Esophagus squamous epithelium (tissue), 4 donors: Measurements from ENCODE around the gene ASB2.

Experiments used
- POLR2A ChIP-seq, 4 donors: fragments of 450-650 bp; IDR thresholded peaks; one replicate each; pipeline ENCODE4 v1.6.1; 2017; ENCODE audit warnings: antibody characterized with exemption in 4 of 4, mild to moderate bottlenecking in 4 of 4, moderate library complexity in 3 of 4
- TF ChIP-seq, protein P1 (sequence below), 6 experiments: fragments of 450-650 bp in 4 of 6; fragments of 200-600 bp in 2 of 6; sonication (generic) in 2 of 6; IDR thresholded peaks; one replicate each; pipeline ENCODE4 v1.5.1; 2016 to 2019; ENCODE audit warnings: antibody characterized with exemption in 6 of 6, mild to moderate bottlenecking in 4 of 6, moderate library complexity in 4 of 6

DNA sequence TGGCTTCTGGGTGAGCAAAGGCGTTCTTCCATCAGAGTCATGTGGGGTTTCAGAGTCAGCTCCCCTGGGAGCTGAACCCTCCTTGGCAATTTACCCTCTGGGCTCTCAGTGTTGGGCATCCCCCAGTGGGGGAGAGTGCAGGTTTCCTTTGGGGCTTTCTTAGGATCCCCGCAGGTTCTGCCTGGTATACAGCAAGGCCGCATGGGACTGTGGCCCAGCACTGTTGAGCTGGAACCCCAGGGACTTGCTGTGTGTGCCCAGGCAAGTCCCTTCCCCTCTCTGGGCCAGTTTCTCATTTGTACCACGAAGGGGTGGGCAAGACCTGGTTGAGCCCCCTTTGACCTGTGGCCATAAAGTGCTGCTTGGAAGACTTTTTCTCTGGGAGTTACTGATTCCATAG, 43.7 kb downstream of the ASB2 start:
- TF ChIP-seq, protein P1, sequence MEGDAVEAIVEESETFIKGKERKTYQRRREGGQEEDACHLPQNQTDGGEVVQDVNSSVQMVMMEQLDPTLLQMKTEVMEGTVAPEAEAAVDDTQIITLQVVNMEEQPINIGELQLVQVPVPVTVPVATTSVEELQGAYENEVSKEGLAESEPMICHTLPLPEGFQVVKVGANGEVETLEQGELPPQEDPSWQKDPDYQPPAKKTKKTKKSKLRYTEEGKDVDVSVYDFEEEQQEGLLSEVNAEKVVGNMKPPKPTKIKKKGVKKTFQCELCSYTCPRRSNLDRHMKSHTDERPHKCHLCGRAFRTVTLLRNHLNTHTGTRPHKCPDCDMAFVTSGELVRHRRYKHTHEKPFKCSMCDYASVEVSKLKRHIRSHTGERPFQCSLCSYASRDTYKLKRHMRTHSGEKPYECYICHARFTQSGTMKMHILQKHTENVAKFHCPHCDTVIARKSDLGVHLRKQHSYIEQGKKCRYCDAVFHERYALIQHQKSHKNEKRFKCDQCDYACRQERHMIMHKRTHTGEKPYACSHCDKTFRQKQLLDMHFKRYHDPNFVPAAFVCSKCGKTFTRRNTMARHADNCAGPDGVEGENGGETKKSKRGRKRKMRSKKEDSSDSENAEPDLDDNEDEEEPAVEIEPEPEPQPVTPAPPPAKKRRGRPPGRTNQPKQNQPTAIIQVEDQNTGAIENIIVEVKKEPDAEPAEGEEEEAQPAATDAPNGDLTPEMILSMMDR (IDR thresholded peaks at IDR 0.05) = no peak
- no peak for TF ChIP-seq POLR2A (IDR thresholded peaks at IDR 0.05)
